Measurements from ENCODE around the gene NCKAP5.

Gene NCKAP5

GRCh38 chr2:133500917-133501316 lies 67.3 kb downstream of the NCKAP5 start:
- H3K27ac ChIP-seq (ENCODE audit: low read depth, low read length) = no peak overlapping the region
- no peaks in the 10 kb centered on the region for H3K27me3 ChIP-seq (ENCODE audit: control insufficient read depth in 1 of 2, insufficient read depth in 2 of 2, low read length in 2 of 2)
- H3K36me3 ChIP-seq (ENCODE audit: control insufficient read depth in 1 of 2, insufficient read depth in 2 of 2, low read length in 2 of 2) = no peaks in the 10 kb centered on the region
- no peak overlapping the region for H3K9ac ChIP-seq (ENCODE audit: low read depth in 1 of 2, low read length in 2 of 2)
- H3K4me1 ChIP-seq (ENCODE audit: control insufficient read depth in 1 of 2, insufficient read depth in 2 of 2, low read length in 2 of 2) = peaks cover 17 to 35% of the 10 kb centered on the region in 2 donors
- H3K4me3 ChIP-seq (ENCODE audit: low read depth in 1 of 2, low read length in 2 of 2) = no peak overlapping the region
- H3K9me3 ChIP-seq (ENCODE audit: control insufficient read depth in 1 of 2, low read length in 2 of 2) = no peaks in the 10 kb centered on the region

- H3K36me3 ChIP-seq (ENCODE audit: control insufficient read depth in 1 of 2, insufficient read depth in 2 of 2, low read length in 2 of 2) = no peaks in the 10 kb centered on the region
- H3K4me1 ChIP-seq (ENCODE audit: control insufficient read depth in 1 of 2, insufficient read depth in 2 of 2, low read length in 2 of 2) = peaks cover 15 to 40% of the 10 kb centered on the region in 2 donors
- no peaks in the 10 kb centered on the region for H3K27me3 ChIP-seq (ENCODE audit: control insufficient read depth in 1 of 2, insufficient read depth in 2 of 2, low read length in 2 of 2)
- H3K9ac ChIP-seq (ENCODE audit: low read depth in 1 of 2, low read length in 2 of 2) = no peak overlapping the region
- no peak overlapping the region for H3K27ac ChIP-seq (ENCODE audit: low read depth, low read length)
- no peak overlapping the region for H3K4me3 ChIP-seq (ENCODE audit: low read depth in 1 of 2, low read length in 2 of 2)
- H3K9me3 ChIP-seq (ENCODE audit: control insufficient read depth in 1 of 2, low read length in 2 of 2) = no peaks in the 10 kb centered on the region
These were observed 69.3 kb downstream of the NCKAP5 start for GRCh38 chr2:133498662-133499585.

- Histone ChIP-seq H3K27ac (ENCODE audit: low read depth, low read length) (no peak overlapping the region), H3K4me1 (ENCODE audit: control insufficient read depth in 1 of 2, insufficient read depth in 2 of 2, low read length in 2 of 2) (peaks cover 12 to 44% of the 10 kb centered on the region in 2 donors), H3K27me3 (ENCODE audit: control insufficient read depth in 1 of 2, insufficient read depth in 2 of 2, low read length in 2 of 2) (no peaks in the 10 kb centered on the region), H3K4me3 (ENCODE audit: low read depth in 1 of 2, low read length in 2 of 2) (no peak overlapping the region), H3K36me3 (ENCODE audit: control insufficient read depth in 1 of 2, insufficient read depth in 2 of 2, low read length in 2 of 2) (no peaks in the 10 kb centered on the region), H3K9me3 (ENCODE audit: control insufficient read depth in 1 of 2, low read length in 2 of 2) (no peaks in the 10 kb centered on the region), H3K9ac (ENCODE audit: low read depth in 1 of 2, low read length in 2 of 2) (no peak overlapping the region)
These were observed 70.2 kb downstream of the NCKAP5 start for GRCh38 chr2:133497951-133498565.

GRCh38 chr2:133497270-133497893 lies 70.9 kb downstream of the NCKAP5 start:
- H3K27me3 ChIP-seq (ENCODE audit: control insufficient read depth in 1 of 2, insufficient read depth in 2 of 2, low read length in 2 of 2) = no peaks in the 10 kb centered on the region
- H3K27ac ChIP-seq (ENCODE audit: low read depth, low read length) = no peak overlapping the region
- H3K4me3 ChIP-seq (ENCODE audit: low read depth in 1 of 2, low read length in 2 of 2) = no peak overlapping the region
- H3K36me3 ChIP-seq (ENCODE audit: control insufficient read depth in 1 of 2, insufficient read depth in 2 of 2, low read length in 2 of 2) = no peaks in the 10 kb centered on the region
- H3K9me3 ChIP-seq (ENCODE audit: control insufficient read depth in 1 of 2, low read length in 2 of 2) = no peaks in the 10 kb centered on the region
- no peak overlapping the region for H3K9ac ChIP-seq (ENCODE audit: low read depth in 1 of 2, low read length in 2 of 2)
- peaks cover 12 to 46% of the 10 kb centered on the region in 2 donors for H3K4me1 ChIP-seq (ENCODE audit: control insufficient read depth in 1 of 2, insufficient read depth in 2 of 2, low read length in 2 of 2)

- no peaks in the 10 kb centered on the region for H3K27me3 ChIP-seq (ENCODE audit: control insufficient read depth in 1 of 2, insufficient read depth in 2 of 2, low read length in 2 of 2)
- H3K4me1 ChIP-seq (ENCODE audit: control insufficient read depth in 1 of 2, insufficient read depth in 2 of 2, low read length in 2 of 2) = peaks cover 12 to 50% of the 10 kb centered on the region in 2 donors
- no peak overlapping the region for H3K4me3 ChIP-seq (ENCODE audit: low read depth in 1 of 2, low read length in 2 of 2)
- H3K36me3 ChIP-seq (ENCODE audit: control insufficient read depth in 1 of 2, insufficient read depth in 2 of 2, low read length in 2 of 2) = no peaks in the 10 kb centered on the region
- H3K9ac ChIP-seq (ENCODE audit: low read depth in 1 of 2, low read length in 2 of 2) = no peak overlapping the region
- H3K27ac ChIP-seq (ENCODE audit: low read depth, low read length) = no peak overlapping the region
- no peaks in the 10 kb centered on the region for H3K9me3 ChIP-seq (ENCODE audit: control insufficient read depth in 1 of 2, low read length in 2 of 2)
These were observed 71.6 kb downstream of the NCKAP5 start for GRCh38 chr2:133496501-133497269.

- peaks cover 12 to 50% of the 10 kb centered on the region in 2 donors for H3K4me1 ChIP-seq (ENCODE audit: control insufficient read depth in 1 of 2, insufficient read depth in 2 of 2, low read length in 2 of 2)
- no peak overlapping the region for H3K9ac ChIP-seq (ENCODE audit: low read depth in 1 of 2, low read length in 2 of 2)
- H3K27me3 ChIP-seq (ENCODE audit: control insufficient read depth in 1 of 2, insufficient read depth in 2 of 2, low read length in 2 of 2) = no peaks in the 10 kb centered on the region
- H3K36me3 ChIP-seq (ENCODE audit: control insufficient read depth in 1 of 2, insufficient read depth in 2 of 2, low read length in 2 of 2) = no peaks in the 10 kb centered on the region
- no peaks in the 10 kb centered on the region for H3K9me3 ChIP-seq (ENCODE audit: control insufficient read depth in 1 of 2, low read length in 2 of 2)
- no peak overlapping the region for H3K27ac ChIP-seq (ENCODE audit: low read depth, low read length)
- no peak overlapping the region for H3K4me3 ChIP-seq (ENCODE audit: low read depth in 1 of 2, low read length in 2 of 2)
These were observed 73.0 kb downstream of the NCKAP5 start for GRCh38 chr2:133495226-133495625.

- Histone ChIP-seq H3K27me3 (ENCODE audit: control insufficient read depth in 1 of 2, insufficient read depth in 2 of 2, low read length in 2 of 2) (no peaks in the 10 kb centered on the region), H3K4me3 (ENCODE audit: low read depth in 1 of 2, low read length in 2 of 2) (no peak overlapping the region), H3K9ac (ENCODE audit: low read depth in 1 of 2, low read length in 2 of 2) (no peak overlapping the region), H3K27ac (ENCODE audit: low read depth, low read length) (no peak overlapping the region), H3K36me3 (ENCODE audit: control insufficient read depth in 1 of 2, insufficient read depth in 2 of 2, low read length in 2 of 2) (no peaks in the 10 kb centered on the region), H3K4me1 (ENCODE audit: control insufficient read depth in 1 of 2, insufficient read depth in 2 of 2, low read length in 2 of 2) (peaks cover 9 to 38% of the 10 kb centered on the region in 2 donors), H3K9me3 (ENCODE audit: control insufficient read depth in 1 of 2, low read length in 2 of 2) (no peaks in the 10 kb centered on the region)
These were observed 75.4 kb downstream of the NCKAP5 start for GRCh38 chr2:133492719-133493380.

- Histone ChIP-seq H3K9ac (ENCODE audit: low read depth in 1 of 2, low read length in 2 of 2) (no peak overlapping the region), H3K27me3 (ENCODE audit: control insufficient read depth in 1 of 2, insufficient read depth in 2 of 2, low read length in 2 of 2) (no peaks in the 10 kb centered on the region), H3K9me3 (ENCODE audit: control insufficient read depth in 1 of 2, low read length in 2 of 2) (no peaks in the 10 kb centered on the region), H3K36me3 (ENCODE audit: control insufficient read depth in 1 of 2, insufficient read depth in 2 of 2, low read length in 2 of 2) (no peaks in the 10 kb centered on the region), H3K27ac (ENCODE audit: low read depth, low read length) (no peak overlapping the region), H3K4me3 (ENCODE audit: low read depth in 1 of 2, low read length in 2 of 2) (no peak overlapping the region), H3K4me1 (ENCODE audit: control insufficient read depth in 1 of 2, insufficient read depth in 2 of 2, low read length in 2 of 2) (peaks cover 8 to 30% of the 10 kb centered on the region in 2 donors)
These were observed 77.8 kb downstream of the NCKAP5 start for GRCh38 chr2:133490411-133490980.

GRCh38 chr2:133489641-133490410 lies 78.4 kb downstream of the NCKAP5 start:
- H3K27me3 ChIP-seq (ENCODE audit: control insufficient read depth in 1 of 2, insufficient read depth in 2 of 2, low read length in 2 of 2) = no peaks in the 10 kb centered on the region
- no peaks in the 10 kb centered on the region for H3K36me3 ChIP-seq (ENCODE audit: control insufficient read depth in 1 of 2, insufficient read depth in 2 of 2, low read length in 2 of 2)
- no peak overlapping the region for H3K9ac ChIP-seq (ENCODE audit: low read depth in 1 of 2, low read length in 2 of 2)
- no peak overlapping the region for H3K27ac ChIP-seq (ENCODE audit: low read depth, low read length)
- no peaks in the 10 kb centered on the region for H3K9me3 ChIP-seq (ENCODE audit: control insufficient read depth in 1 of 2, low read length in 2 of 2)
- H3K4me3 ChIP-seq (ENCODE audit: low read depth in 1 of 2, low read length in 2 of 2) = no peak overlapping the region
- peaks cover 3 to 25% of the 10 kb centered on the region in 2 donors for H3K4me1 ChIP-seq (ENCODE audit: control insufficient read depth in 1 of 2, insufficient read depth in 2 of 2, low read length in 2 of 2)
